Measurements from ENCODE around the gene PIGQ. TPM values are rescaled to one million over a fixed set of nuclear protein-coding genes. Genes with fewer than 3 reads are reported as not detected.

The PIGQ gene
- total RNA-seq, 1 experiment from 2014 or later = 58.0 TPM

GRCh38 chr16:551210-551609 lies 18.6 kb upstream of the PIGQ start:
- H3K79me2 ChIP-seq (ENCODE audit: insufficient read depth, low read length) = no peaks in the 10 kb centered on the region
- no peak overlapping the region for H2AFZ ChIP-seq (ENCODE audit: low read length)
- H2BK12ac ChIP-seq (ENCODE audit: insufficient read length, low read depth, low read length) = no peak overlapping the region
- no peak overlapping the region for H2BK15ac ChIP-seq (ENCODE audit: low read depth, low read length)
- no peaks in the 10 kb centered on the region for H3K23me2 ChIP-seq (ENCODE audit: insufficient read length, low read depth, low read length, poor library complexity, severe bottlenecking)
- no peak overlapping the region for H3K56ac ChIP-seq (ENCODE audit: insufficient read length, low read depth, low read length)
- H3K27ac ChIP-seq (ENCODE audit: insufficient read length, low read depth, low read length) = no peak overlapping the region
- Mint-ChIP-seq H3K36me3 (ENCODE audit: insufficient read depth in 1 of 3, low read depth in 3 of 3) (peaks cover 0 to 8% (median 2%) of the 10 kb centered on the region in 3 experiments; a peak in 2 of 7 replicates), H3K4me1 (no peaks in the 10 kb centered on the region), H3K4me3 (no peak overlapping the region), H3K9me3 (no peaks in the 10 kb centered on the region), H3K27me3 (ENCODE audit: low read depth) (no peaks in the 10 kb centered on the region), H3K27ac (no peak overlapping the region)
- no peak overlapping the region for H2AK5ac ChIP-seq (ENCODE audit: insufficient read length, low read length)
- H3K9ac ChIP-seq (ENCODE audit: extremely low read depth, insufficient read length, low read length) = no peak overlapping the region
- H3T11ph ChIP-seq (ENCODE audit: low read length) = no peak overlapping the region
- no peak overlapping the region for H3K18ac ChIP-seq (ENCODE audit: insufficient read length, low read depth, low read length)
- no peaks in the 10 kb centered on the region for H3K27me3 ChIP-seq (ENCODE audit: insufficient read depth, low read length)
- no peak overlapping the region for H3K4me2 ChIP-seq (ENCODE audit: insufficient read depth, insufficient read length, low read length)
- no peak overlapping the region for H4K8ac ChIP-seq (replicated peaks; ENCODE audit: insufficient read length, low read depth, low read length)
- no CpG with 5 or more reads among the region's 28 CpGs for WGBS (ENCODE audit: extremely low coverage, insufficient read length, low lambda C conversion rate)
- no peak for DNase-seq
- no peaks in the 10 kb centered on the region for H4K20me1 ChIP-seq (ENCODE audit: control insufficient read depth, insufficient read depth, insufficient read length)
- H3K23ac ChIP-seq (ENCODE audit: insufficient read length, low read depth, low read length) = no peak overlapping the region
- H4K5ac ChIP-seq (ENCODE audit: insufficient read length, low read depth, low read length) = no peak overlapping the region
- no peak overlapping the region for H3K4ac ChIP-seq (ENCODE audit: low read depth, low read length)
- no peak overlapping the region for H2BK20ac ChIP-seq (ENCODE audit: low read depth, low read length, poor library complexity, severe bottlenecking)
- no peaks in the 10 kb centered on the region for H3K4me1 ChIP-seq (ENCODE audit: insufficient read depth, low read length)
- H3K79me1 ChIP-seq (ENCODE audit: insufficient read depth, low read depth, low read length, poor library complexity, severe bottlenecking) = no peaks in the 10 kb centered on the region
- no peak overlapping the region for H4K91ac ChIP-seq (ENCODE audit: insufficient read length, low read depth, low read length)
- TF ChIP-seq, protein P1, sequence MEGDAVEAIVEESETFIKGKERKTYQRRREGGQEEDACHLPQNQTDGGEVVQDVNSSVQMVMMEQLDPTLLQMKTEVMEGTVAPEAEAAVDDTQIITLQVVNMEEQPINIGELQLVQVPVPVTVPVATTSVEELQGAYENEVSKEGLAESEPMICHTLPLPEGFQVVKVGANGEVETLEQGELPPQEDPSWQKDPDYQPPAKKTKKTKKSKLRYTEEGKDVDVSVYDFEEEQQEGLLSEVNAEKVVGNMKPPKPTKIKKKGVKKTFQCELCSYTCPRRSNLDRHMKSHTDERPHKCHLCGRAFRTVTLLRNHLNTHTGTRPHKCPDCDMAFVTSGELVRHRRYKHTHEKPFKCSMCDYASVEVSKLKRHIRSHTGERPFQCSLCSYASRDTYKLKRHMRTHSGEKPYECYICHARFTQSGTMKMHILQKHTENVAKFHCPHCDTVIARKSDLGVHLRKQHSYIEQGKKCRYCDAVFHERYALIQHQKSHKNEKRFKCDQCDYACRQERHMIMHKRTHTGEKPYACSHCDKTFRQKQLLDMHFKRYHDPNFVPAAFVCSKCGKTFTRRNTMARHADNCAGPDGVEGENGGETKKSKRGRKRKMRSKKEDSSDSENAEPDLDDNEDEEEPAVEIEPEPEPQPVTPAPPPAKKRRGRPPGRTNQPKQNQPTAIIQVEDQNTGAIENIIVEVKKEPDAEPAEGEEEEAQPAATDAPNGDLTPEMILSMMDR (conservative IDR thresholded peaks at IDR 0.05) = no peak
- no peak overlapping the region for H2BK120ac ChIP-seq (ENCODE audit: low read depth, low read length, poor library complexity, severe bottlenecking)
- no peak overlapping the region for H3K14ac ChIP-seq (ENCODE audit: insufficient read depth, low read length)
- no peaks in the 10 kb centered on the region for H3K9me3 ChIP-seq (ENCODE audit: control insufficient read depth, low read depth, low read length)
- no peak overlapping the region for H2BK5ac ChIP-seq (ENCODE audit: insufficient read length, low read length)
